GM12878 (cell line): Measurements from ENCODE around the gene SLC9A7. TPM values are rescaled to one million over a fixed set of nuclear protein-coding genes. Genes with fewer than 3 reads are reported as not detected.

Experiments
- CBX5 ChIP-seq: sonication (generic); IDR thresholded peaks from 2 replicates; pipeline ENCODE4 v1.6.1; 2016; ENCODE audit warnings: low read depth, moderate library complexity, mild to moderate bottlenecking, inconsistent platforms
- EED ChIP-seq: sonication (generic); IDR thresholded peaks from 2 replicates; pipeline ENCODE4 v1.6.1; 2016; ENCODE audit warnings: antibody characterized with exemption, low read depth
- EGR1 ChIP-seq, 2 experiments: IDR thresholded peaks; 1 replicate in 1 of 2; 2 replicates in 1 of 2; pipeline ENCODE4 v1.6.1; 2011 to 2012; ENCODE audit warnings: low read depth in 2 of 2, low read length in 2 of 2, borderline replicate concordance in 1 of 2, mild to moderate bottlenecking in 1 of 2, moderate library complexity in 1 of 2
- ESRRA ChIP-seq: IDR thresholded peaks from 2 replicates; pipeline ENCODE4 v1.6.1; 2012; ENCODE audit warnings: mild to moderate bottlenecking, low read length, improper control_type of control experiment
- GABPA ChIP-seq: IDR thresholded peaks from 2 replicates; pipeline ENCODE4 v1.6.1; 2014; ENCODE audit warnings: antibody characterized with exemption, low read depth, mild to moderate bottlenecking, inconsistent platforms
- GATAD2B ChIP-seq: fragments of 450-650 bp; conservative IDR thresholded peaks from 2 replicates; pipeline ENCODE4 v1.6.1; 2017; ENCODE audit warnings: low read depth, mild to moderate bottlenecking, moderate library complexity
- HDGF ChIP-seq: fragments of 450-650 bp; IDR thresholded peaks from 2 replicates; pipeline ENCODE4 v1.6.1; 2016; ENCODE audit warnings: antibody characterized with exemption
- IRF4 ChIP-seq: IDR thresholded peaks from 2 replicates; pipeline ENCODE4 v1.6.1; 2011; ENCODE audit warnings: low read depth, low read length
- IRF5 ChIP-seq: fragments of 450-650 bp; IDR thresholded peaks from 2 replicates; pipeline ENCODE4 v1.6.1; 2017; ENCODE audit warnings: borderline replicate concordance
- KDM1A ChIP-seq: fragments of 200-600 bp; sonication (generic); IDR thresholded peaks from 2 replicates; pipeline ENCODE4 v1.6.1; 2016; ENCODE audit warnings: borderline replicate concordance
- KLF5 ChIP-seq: fragments of 450-650 bp; IDR thresholded peaks from 2 replicates; pipeline ENCODE4 v1.6.1; 2014; ENCODE audit warnings: mild to moderate bottlenecking; ENCODE audit not compliant: partially characterized antibody
- MXI1 ChIP-seq: fragments of 150-350 bp; IDR thresholded peaks from 2 replicates; pipeline ENCODE4 v1.6.1; 2011; ENCODE audit warnings: low read depth, mild to moderate bottlenecking, inconsistent platforms, low read length, improper control_type of control experiment
- MYC ChIP-seq: IDR thresholded peaks from 2 replicates; pipeline ENCODE4 v1.6.1; 2011; ENCODE audit warnings: mild to moderate bottlenecking, low read length, moderate library complexity, inconsistent platforms; ENCODE audit not compliant: insufficient read depth, insufficient replicate concordance, insufficient read length, severe bottlenecking
- RAD21 ChIP-seq: IDR thresholded peaks from 2 replicates; pipeline ENCODE4 v1.6.1; 2011; ENCODE audit warnings: mild to moderate bottlenecking, low read depth, low read length, moderate library complexity; ENCODE audit not compliant: insufficient read depth
- RB1 ChIP-seq: fragments of 450-650 bp; formaldehyde crosslinking; IDR thresholded peaks from 2 replicates; pipeline ENCODE4 v1.6.1; 2017; ENCODE audit warnings: mild to moderate bottlenecking, borderline replicate concordance
- SIX5 ChIP-seq: IDR thresholded peaks from 2 replicates; pipeline ENCODE4 v1.6.1; 2011; ENCODE audit warnings: mild to moderate bottlenecking, low read depth, low read length, moderate library complexity; ENCODE audit not compliant: severe bottlenecking
- SKIL ChIP-seq: fragments of 450-650 bp; IDR thresholded peaks from 2 replicates; pipeline ENCODE4 v1.6.1; 2017; ENCODE audit warnings: mild to moderate bottlenecking, low read depth, inconsistent platforms; ENCODE audit not compliant: poor library complexity, severe bottlenecking
- TBL1XR1 ChIP-seq: IDR thresholded peaks from 2 replicates; pipeline ENCODE4 v1.6.1; 2012; ENCODE audit warnings: low read depth, low read length, improper control_type of control experiment
- TCF12 ChIP-seq: IDR thresholded peaks from 2 replicates; pipeline ENCODE4 v1.6.1; 2011; ENCODE audit warnings: low read depth, mild to moderate bottlenecking, low read length
- YY1 ChIP-seq: IDR thresholded peaks from 2 replicates; pipeline ENCODE4 v1.6.1; 2011; ENCODE audit warnings: low read depth, mild to moderate bottlenecking, low read length
- ZNF592 ChIP-seq: fragments of 450-650 bp; IDR thresholded peaks from 2 replicates; pipeline ENCODE4 v1.6.1; 2017; ENCODE audit warnings: mild to moderate bottlenecking, moderate library complexity
- polyA plus RNA-seq, 11 experiments: library from polyadenylated mRNA; depleted of rRNA in 4 of 11; unstranded in 6 of 11; stranded (reverse) in 5 of 11; fragments of >200 nt; fragmentation: Nextera tagmentation in 4 of 11; fragmentation: Illumina TruSeq in 1 of 11; extraction: Ambion mirVana in 4 of 11; extraction: Trizol in 1 of 11; gene quantifications; 1 replicate in 1 of 11; 2 replicates in 10 of 11; pipeline versions ENCODE4 v1.2.1 to v1.2.3, GENCODE V29; 2011 to 2016; ENCODE audit warnings: inconsistent platforms in 2 of 11, missing spikeins in 2 of 11, low read depth in 1 of 11
- total RNA-seq, 4 experiments: library from RNA; depleted of rRNA in 3 of 4; stranded (reverse); fragments of >200 nt in 3 of 4; fragmentation: Illumina TruSeq in 1 of 4; extraction: Trizol in 1 of 4; gene quantifications; 2 replicates each; pipeline versions ENCODE4 v1.2.1 to v1.2.3, GENCODE V29; 2013 to 2021

Gene SLC9A7
- total and polyA plus RNA-seq, 10 of the 15 experiments (the other 5 are each of a cell fraction or from before 2014, with no cell fraction given) = 5.0 to 62.8 (median 30.5) TPM

- TF ChIP-seq HDGF (no peak), SKIL (peak; percentile 75), RAD21 (0 out of 2 replicates have a peak, but pooled peaks have one; percentile 11), GATAD2B (peak; percentile 62), IRF4 (peak; percentile 88), RB1 (no peak), TBL1XR1 (peak; percentile 84), SIX5 (no peak), ZNF592 (no peak), KLF5 (no peak), KDM1A (no peak), MXI1 (no peak), CBX5 (no peak), ESRRA (no peak), MYC (no peak), EGR1 (IDR thresholded peaks at IDR 0.05; ENCODE audit: borderline replicate concordance in 1 of 2, low read depth in 2 of 2, low read length in 2 of 2) (no peak), YY1 (0 out of 2 replicates have a peak, but pooled peaks have one; percentile 28), EED (peak; percentile 93), IRF5 (no peak), TCF12 (no peak), GABPA (0 out of 2 replicates have a peak, but pooled peaks have one; percentile 37)
Measured at GRCh38 chrX:46628460-46629371, 130.2 kb downstream of the SLC9A7 start (continued).
